ENCODE results near the gene RNF5.
"Not testable (repeated sequence)": the region's sequence is repeated elsewhere in the genome, so short reads cannot be mapped to it uniquely, and the experiment has no call there.

The RNF5 gene, protein sequence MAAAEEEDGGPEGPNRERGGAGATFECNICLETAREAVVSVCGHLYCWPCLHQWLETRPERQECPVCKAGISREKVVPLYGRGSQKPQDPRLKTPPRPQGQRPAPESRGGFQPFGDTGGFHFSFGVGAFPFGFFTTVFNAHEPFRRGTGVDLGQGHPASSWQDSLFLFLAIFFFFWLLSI

DNA sequence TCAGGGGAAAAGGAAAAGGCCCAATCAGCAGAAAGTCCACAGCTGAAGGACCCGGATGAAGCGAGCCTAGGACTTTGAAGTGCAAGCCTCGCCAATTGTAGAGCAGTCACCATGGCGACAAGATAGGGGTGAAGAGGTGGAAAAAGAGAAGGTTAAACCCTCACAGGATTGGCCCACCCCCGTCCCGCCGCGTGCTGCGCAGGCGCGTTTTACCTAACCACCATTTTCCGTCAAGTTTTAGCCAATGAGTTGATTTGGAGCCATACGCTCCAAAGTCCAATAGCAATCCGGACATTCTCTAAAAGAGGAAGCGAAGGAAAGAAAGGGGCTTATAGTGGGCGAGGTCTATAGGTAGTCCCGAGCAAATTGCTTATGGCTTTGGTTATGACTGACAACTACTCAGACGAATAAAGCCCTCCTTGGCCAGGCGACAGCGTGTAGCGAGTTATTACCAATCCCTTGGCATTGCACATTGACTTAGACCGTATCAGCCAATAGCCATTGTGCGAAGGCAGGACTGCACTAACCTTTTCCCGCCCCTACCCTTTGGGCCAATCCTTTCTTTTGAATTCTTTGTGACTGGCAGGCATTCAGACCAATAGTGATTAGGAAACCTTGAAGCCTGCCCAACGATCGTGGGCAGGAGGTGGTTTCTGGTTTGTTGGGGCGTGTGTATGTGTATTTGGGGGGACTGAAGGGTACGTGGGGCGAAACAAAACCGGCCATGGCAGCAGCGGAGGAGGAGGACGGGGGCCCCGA, at the start of gene RNF5:
TSS of gene RNF5 (plus strand) at position 618 of the 759 bp plus-strand sequence. CDS start at position 725, 107 bp downstream.
- DNase-seq (ENCODE audit: low read depth), result peak; percentile 100

DNA sequence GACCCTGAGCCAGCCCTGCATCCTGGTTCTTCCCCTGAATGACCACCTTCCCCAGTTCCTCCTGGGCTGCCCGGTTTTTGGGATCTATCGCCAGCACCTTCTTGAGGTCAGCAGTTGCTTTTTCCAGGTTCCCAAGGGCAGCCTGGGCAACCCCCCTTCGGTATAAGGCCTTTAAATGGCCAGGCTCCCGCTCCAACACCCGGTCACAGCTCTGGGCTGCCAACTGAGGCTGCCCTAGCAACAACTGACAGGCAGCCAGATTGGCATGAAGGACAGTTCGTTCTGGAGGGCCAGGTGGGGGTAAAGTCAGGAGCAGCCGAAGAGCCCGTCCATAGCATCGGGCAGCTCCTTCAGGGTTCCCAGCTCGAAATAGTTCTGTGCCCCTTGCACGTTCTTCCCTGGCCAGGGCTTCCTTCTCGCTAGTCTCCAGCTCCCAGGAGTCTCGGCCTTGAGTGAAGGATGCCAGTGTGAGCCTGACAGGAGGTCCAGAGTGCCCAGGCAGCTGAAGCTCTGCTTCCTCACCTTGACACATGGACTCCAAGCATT, 49.4 kb upstream of the RNF5 start:
- no peak for DNase-seq (ENCODE audit: low read depth)

DNA sequence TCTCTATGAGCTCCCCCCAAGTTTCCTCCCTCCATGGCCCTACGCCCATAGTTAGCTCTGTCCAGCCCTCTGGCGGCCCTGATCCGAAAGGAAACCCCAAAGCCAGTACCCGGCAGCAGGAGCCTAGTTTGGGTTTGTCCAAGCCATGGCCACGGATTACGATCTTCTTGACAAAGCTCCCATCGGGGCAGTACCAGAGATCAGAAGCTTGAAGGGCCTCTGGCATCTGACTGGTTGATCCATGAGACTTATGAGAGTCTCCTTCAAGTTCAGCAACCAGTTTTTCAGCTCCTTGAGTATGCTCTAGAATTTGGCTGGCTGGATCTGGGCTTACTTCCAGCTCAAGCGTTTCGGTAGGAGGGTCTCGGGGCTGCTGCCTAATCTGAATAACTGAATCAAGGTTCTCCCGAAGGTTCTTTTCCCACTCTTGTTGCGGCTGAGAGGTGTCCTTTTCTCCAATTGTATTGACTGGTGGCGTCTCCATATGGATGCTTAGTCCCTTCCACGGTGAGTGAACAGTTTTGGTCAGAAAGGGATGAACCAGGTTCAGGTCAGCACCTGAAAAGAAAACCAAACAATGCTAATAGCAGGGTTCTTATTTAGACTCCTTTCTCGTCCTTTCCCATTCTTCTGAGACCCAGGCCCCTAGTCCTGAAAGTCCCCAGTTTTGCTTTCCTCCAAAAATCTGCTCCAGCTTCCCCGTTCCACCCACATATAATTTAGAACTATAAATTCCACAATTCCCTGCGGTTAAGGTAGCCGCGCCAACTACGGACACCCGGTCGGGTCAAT, 48.7 kb upstream of the RNF5 start:
- no peak for DNase-seq (ENCODE audit: low read depth)

DNA sequence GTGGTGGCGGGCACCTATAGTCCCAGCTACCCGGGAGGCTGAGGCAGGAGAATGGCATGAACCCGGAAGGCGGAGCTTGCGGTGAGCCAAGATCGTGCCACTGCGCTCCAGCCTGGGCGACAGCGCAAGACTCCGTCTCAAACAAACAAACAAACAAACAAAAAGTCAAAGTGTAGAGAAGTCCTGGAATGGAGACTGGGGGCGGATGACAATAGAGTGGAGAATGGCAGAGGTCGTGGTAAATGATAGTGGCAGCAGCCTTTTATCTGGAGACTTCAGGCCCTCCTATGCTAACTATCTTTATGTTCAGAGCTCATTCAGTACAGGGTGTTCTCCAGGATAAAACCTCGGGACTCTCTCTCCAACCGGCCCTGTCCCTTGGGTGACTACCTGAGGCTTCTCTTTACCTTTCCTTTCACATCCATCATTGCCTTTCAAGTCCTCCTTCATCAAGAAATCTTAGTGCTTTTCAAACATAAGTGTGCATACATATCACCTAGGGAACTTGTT, 46.7 kb upstream of the RNF5 start:
- no peak for DNase-seq (ENCODE audit: low read depth)

DNA sequence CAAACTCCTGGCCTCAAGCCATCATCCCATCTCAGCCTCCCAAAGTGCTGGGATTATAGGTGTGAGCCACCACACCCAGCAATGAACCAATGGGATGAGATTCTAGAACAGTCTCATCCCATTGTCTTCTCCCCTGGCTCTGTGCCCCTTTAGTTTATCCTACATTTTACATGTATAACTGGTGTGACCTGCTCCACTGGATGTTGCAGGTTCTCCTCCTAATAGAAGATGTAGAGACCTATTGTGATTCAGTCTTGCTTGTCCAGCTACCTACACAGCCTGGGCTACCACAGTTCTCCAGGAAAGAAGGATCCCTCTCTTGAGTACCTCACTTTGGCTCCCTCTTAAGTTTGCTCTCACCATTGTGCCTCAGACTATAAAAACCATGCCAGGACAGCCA, 46.1 kb upstream of the RNF5 start:
- DNase-seq (ENCODE audit: low read depth), result no peak

DNA sequence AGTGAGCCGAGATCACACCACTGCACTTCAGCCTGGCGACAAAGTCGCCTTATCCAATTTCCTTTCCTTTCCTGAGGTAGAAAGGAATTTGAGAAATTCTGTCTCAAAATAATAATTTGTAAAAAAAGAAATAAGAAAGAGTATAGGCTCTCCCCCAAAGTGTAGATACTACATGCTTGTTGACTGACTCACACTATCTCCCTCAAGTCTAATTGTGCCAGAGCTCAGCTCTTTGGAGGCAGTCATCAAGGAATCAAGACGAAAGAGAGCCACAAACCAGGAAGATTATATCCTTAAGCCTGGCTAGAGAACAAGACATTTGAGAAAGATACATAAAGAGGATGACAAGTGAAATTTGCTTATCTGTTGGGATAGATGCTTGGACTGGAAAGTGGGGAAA, 44.4 kb upstream of the RNF5 start:
- DNase-seq (ENCODE audit: low read depth), result no peak

DNA sequence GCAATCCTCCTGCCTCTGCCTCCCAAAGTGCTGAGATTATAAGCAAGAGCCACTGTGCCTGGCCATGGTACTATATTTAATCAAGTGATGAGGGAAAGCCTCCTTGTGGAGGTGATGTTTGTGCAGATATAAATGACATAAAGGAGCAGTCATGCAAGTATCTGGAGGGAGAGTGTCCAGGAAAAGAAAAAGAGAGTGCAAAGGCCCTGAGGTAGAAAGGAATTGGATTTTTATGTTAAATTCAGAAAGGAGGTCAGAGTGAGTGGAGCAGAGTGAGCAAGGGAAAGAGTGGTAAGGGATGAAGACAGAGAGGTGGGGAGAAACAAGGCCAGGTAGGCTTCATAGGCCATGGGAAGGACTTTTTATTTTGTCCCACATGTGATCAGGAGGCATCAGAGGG, 40.8 kb upstream of the RNF5 start:
- DNase-seq (ENCODE audit: low read depth), result no peak

DNA sequence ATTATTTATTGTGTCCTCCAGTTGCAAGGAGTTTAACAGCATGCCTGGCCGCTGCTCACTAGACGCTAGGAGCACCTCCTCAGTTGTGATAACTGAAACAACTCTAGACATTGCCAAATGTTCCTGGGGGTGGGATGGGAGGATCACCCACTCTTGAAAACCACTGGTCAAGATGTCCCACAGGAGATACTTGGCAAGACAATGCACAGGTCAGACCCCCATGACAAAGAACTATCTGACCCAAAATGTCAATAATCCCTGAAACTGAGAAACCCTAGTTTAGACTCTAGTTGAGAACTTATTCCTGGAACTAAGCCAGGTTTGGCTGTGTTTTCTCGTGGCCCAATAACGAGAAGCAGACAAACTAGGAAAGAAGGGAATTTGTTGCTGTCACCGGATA, 38.6 kb upstream of the RNF5 start:
- no peak for DNase-seq (ENCODE audit: low read depth)

DNA sequence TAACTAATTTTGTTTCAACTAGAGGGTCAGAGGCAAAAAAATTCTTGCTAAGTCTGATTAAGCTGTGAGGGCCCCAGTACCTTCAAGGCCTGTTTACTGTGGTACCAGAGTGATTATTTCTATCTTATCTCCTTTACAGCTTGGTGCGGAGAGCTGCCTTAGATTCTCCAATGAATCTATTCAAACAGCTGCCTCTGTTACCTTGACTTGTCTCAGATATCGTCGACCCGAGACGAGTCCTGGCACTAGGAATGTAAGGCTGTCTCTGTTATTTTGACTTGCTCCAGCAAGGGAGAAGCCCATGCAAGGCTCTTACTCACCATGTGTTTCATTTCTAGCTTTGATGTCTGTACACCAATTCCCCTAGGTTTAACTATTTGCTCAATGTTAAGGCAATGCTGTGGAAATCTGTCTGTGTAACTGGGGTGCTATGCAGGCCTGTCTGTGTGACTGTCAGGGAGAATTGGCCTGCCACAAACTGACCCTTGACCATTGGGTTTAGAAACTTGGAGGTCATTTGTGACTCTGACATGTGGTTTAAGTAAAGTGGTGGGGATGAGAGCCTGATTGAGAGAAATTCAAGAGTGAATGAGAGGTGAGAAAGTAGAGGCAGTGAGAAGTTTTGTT, 37.7 kb upstream of the RNF5 start:
- DNase-seq (ENCODE audit: low read depth), result no peak

DNA sequence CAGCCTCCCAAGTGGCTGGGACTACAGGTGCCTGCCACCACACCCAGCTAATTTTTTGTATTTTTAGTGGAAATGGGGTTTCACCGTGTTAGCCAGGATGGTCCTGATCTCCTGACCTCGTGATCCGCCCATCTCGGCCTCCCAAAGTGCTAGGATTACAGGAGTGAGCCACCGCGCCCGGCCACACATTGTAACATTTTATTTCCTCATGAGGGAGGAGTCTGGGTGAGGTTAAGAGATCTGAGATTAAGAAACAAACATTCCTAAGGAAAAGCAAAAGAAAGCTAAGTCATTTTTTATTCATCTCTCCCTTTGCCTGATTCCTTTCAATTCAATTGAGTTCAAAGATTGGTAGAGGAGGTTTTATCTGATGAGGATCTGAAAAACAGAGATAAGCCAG, 34.0 kb upstream of the RNF5 start:
- DNase-seq (ENCODE audit: low read depth), result not testable (repeated sequence)

DNA sequence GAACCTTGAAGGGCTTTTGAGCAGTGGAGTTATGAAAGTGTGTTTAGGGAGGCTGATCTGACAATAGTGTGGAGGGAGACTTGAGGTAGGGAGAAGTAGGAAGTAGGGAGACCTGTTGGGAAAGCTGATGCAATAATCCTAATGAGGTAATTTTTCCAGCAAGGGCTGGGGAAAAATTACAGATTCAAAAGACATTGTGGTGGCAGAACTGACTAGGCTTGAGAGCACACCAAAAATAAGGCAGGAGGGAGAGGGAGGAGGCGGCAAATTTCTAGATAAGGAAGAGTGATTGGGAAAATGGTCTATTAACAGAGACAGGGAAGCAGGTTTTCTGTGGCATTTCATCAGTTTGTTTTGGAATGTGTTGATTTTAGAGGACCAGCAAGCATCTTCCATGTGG, 31.9 kb upstream of the RNF5 start:
- DNase-seq (ENCODE audit: low read depth), result no peak

DNA sequence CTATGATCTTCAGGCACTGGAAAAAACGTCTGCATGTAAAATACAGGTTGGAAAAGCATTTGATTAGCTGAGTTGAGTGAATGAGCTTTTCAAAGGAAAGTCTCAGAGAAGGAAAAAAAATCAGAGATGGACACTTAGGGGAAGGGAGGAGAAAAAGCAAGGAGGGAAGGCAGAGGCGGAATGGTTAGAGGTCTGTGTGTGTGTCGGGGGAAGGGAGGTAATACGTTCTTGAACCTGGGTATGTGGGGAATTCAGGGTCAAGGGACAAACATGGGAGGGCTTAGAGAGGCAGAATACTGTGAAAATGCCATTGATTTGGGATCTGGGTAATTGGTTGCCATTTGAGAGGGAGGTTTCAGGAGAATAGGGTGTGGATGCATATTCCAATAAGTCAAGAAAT, 31.5 kb upstream of the RNF5 start:
- DNase-seq (ENCODE audit: low read depth), result no peak

DNA sequence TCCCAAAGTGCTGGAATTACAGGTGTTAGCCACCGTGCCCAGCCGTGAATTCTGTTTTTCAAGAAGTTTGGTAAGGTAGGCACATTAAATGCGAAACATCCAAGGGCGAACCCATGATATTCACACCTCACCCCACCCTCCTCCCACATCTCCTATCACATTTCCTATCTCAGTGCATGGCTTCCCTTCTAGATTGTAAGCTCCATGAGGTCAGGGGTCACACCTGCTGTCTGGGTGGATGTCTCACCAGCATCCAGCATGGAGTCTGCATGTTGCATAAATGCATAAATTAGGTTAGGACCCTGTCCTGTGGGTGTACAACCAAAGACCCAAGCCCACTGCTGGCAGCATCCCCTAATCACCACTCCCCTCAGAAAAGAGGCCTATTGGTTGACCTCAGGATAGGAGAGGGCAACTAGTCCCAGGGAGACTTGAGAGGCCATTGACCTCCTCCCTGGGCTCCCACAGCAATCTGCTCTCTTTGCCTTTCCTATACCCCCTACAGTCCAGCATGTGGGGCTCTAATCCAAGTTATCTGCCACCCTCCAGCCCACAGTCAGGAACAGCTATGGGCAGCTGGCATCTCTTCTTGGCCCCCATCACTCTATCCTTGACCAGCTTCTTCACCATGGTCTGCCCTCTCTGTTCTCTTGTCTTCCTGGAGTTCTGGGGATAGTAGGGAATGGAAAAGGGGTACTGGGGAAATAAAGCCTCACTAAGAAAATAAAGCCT, 30.6 kb upstream of the RNF5 start:
- DNase-seq (ENCODE audit: low read depth), result no peak

DNA sequence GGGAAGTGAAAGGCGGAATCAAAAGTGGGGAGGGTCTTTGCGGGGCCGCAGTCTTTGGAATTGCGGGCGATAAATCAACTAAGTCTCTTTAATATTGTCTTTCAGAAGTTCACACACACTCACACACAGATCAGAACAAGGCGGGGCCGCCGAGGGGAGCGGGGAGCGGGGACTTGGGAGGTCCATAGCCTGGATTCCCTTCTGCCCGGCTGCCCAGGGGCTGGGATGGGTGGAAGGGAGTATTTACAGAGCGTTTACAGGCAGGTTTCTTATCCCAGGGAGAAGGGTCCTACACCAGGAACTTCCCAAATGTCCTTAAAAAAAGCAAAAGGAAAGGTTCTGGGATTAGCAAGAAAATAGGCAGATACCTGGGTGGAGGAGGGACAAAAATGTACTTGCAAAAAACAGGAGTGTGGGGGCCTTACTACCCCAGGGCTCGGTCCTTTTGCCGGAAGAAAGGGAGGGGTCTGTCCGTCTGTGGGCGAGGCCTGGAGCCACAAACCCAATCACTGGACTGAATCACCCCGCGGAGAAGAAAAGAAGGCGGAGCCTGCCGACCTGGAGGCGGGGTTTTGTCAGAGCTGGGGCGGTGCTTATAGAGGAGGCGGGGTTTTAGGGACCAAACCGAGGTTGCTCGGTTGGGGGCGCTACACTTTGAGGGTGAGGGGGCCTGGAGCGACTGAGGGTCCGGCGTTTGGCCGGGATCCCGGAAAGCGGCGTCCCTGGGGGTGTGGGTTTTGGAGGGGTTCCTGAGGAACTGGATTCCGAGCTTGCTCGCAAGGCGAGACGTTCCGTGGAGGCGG, 29.7 kb upstream of the RNF5 start:
- DNase-seq (ENCODE audit: low read depth), result no peak

DNA sequence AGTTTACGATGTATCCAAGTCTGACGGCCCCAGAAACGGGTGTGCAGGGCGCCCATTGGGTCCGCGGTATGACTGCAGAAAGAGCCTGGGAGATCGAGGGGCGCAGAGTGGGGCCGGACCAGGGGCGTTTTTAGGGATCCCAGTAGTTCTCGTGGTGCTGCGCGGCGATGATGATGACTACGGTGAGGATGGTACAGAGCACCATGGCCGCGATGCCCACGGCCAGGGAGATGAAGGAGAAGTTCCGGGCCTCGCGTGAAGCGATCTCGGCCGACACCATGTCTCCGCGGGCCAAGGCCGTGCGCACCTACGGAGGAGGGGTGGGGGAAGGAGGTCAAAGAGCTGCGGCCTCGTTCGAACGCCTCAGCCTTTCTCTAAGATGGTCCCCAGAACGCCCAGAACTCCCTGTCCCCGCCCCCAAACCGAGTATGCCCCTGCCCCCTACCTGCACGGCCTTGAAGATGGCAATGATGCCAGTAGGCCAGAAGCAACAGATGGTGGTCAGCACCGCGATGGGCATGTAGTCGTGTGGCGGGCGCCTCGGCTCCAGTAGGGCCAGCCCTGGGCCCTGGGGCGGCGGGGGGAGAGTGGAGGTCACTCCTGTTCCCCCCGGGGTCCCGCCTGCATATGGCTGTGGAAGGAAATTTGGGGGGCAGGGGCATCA, 29.0 kb upstream of the RNF5 start:
- DNase-seq (ENCODE audit: low read depth), result no peak

DNA sequence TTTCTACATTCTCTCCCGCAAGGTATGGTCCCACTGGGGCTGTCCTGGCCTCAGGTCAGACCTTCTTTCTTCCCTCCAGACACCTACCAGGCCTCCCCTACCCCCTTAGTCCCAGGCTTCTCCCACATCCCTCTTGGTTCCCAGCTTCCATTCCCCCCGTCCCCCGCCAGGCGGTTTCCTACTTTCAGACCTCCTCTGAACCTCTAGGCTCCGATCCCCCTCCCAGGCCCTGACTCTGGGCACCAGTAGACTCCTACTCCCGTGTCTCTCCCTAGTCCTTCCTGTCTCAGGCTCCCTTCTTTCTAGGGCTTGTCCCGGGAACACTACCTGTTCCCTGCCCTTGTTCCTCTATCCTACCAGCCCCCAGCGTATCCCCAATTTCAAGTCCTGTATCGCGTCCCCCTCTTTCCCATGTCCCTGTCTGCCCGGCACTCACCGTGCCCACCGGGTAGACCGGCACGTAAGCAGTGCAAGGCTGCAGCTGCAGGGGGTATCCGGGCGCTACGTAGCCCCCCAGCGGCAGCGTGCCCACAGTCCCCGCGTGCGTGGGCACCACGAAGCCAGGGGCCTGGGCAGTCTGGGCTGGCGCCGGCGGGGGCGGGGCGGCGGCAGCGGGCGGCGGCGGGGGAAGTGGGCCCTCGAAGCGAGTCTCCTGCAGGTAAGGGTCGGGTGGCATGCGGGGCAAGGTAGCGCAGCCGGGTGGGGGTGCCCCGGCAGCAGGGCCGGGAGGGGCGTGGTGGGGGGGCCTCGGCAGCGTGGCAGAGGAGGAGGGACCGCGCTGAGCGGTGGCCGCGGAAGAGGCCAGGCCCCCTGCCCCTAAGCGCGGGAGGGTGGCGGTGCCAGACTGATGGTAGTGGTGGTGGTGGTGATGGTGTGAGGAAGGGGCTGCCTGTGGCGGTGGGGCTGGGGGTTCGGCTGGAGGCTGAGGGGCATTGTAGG, 28.0 kb upstream of the RNF5 start:
- no peak for DNase-seq (ENCODE audit: low read depth)

DNA sequence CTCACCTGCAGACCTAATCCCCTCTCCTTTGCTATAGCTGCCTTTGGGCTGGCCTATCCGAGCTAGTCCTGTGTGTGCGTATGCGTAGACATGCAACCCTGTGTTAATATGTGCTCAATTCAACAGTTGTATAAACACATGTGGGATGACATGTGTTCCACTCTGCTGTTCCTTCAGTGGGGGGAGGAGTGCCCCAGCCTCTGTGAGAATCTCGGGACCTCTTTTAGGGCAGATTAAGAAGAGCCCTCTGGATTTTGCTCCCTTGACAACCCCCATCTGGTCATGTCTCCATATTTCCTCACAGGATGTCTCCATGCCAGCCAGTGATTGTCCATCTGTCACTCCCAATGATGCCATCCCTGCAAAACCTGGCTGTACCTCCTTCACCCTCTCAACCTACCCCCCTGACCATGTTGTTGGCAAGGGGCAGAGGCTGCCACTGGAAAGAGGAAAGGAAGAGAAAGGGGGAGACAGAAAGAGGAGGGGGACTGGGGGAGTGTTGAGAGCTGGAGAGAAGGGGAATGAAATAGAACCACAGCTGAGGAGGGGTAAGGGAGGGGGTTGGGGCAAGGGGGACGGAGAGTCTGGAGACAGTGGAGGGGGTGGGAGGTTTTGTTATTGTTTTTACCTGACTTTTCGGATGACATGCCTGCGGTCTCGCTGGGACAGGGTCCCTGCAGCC, 26.9 kb upstream of the RNF5 start:
- DNase-seq (ENCODE audit: low read depth), result no peak
